HepG2 (cell line): ENCODE data around the gene PDHX. TPM values are rescaled to one million over a fixed set of nuclear protein-coding genes. Genes with fewer than 3 reads are reported as not detected.

Experiments
- ATAC-seq: fragments of 200-7000 bp; cut with Tn5 transposase; 3 replicates; pipeline ENCODE4 v1.9.1; 2020; ENCODE audit warnings: mild to moderate bottlenecking, moderate library complexity
- BruUV-seq: library from RNA; stranded (reverse); fragments of 400-500 nt; replicated peaks from 2 replicates; lab custom pipeline; 2021; lab: Mats Ljungman, UMichigan
- CTCF ChIA-PET: fragments of 300-600 bp; formaldehyde crosslinking; extraction: SDS; loops from one replicate; lab custom pipeline; 2021; ENCODE audit warnings: low total read pairs, inconsistent platforms, low intra/inter-chr PET ratio; lab: Yijun Ruan, JAX
- POLR2A ChIA-PET: fragments of 350-600 bp; sonication (Branson Sonifier 250); formaldehyde crosslinking; loops from one replicate; lab custom pipeline; 2020; ENCODE audit warnings: antibody characterized with exemption, inconsistent platforms; lab: Yijun Ruan, JAX
- DNase-seq: peaks from one replicate; pipeline ENCODE4 v3.0.0-alpha.2; 2015; ENCODE audit warnings: low spot score
- FAIRE-seq: peaks from 3 replicates; lab custom pipeline; 2011; peaks lifted over from hg19 to GRCh38; lab: Jason Lieb, UNC
- H2AFZ ChIP-seq: one replicate; pipeline ENCODE4 v1.6.1; 2011; ENCODE audit warnings: low read length, inconsistent platforms
- H3K27ac ChIP-seq: fragments of 300-600 bp; 3 replicates; pipeline ENCODE4 v1.8.0; 2011; ENCODE audit warnings: mixed run types, mild to moderate bottlenecking, mixed read lengths, low read length, inconsistent platforms; ENCODE audit not compliant: insufficient read depth; ENCODE audit errors: extremely low read length
- H3K27me3 ChIP-seq, 2 experiments: fragments of 200-600 bp in 1 of 2; 2 replicates in 1 of 2; 3 replicates in 1 of 2; pipeline versions ENCODE4 v1.6.0 to v1.8.0; 2011; ENCODE audit warnings: low read length in 2 of 2, mild to moderate bottlenecking in 2 of 2, moderate library complexity in 2 of 2, inconsistent platforms in 1 of 2; ENCODE audit not compliant: insufficient read depth in 2 of 2, control insufficient read depth in 1 of 2
- H3K36me3 ChIP-seq, 2 experiments: fragments of 200-600 bp in 1 of 2; replicated peaks in 1 of 2; 2 replicates in 1 of 2; 3 replicates in 1 of 2; pipeline versions ENCODE4 v1.5.1 to v1.8.0; 2011; ENCODE audit warnings: low read length in 2 of 2, inconsistent platforms in 1 of 2; ENCODE audit not compliant: insufficient read depth in 2 of 2, control insufficient read depth in 1 of 2
- H3K4me1 ChIP-seq: 2 replicates; pipeline ENCODE4 v1.5.1; 2012; ENCODE audit warnings: low read length, inconsistent platforms; ENCODE audit not compliant: insufficient read depth
- H3K4me2 ChIP-seq: 2 replicates; pipeline ENCODE4 v1.6.0; 2011; ENCODE audit warnings: low read depth, low read length, inconsistent platforms
- H3K4me3 ChIP-seq, 3 experiments: fragments of 200-600 bp in 1 of 3; sonication (generic), shearing (Covaris generic) in 1 of 3; replicated peaks in 1 of 3; 2 replicates each; pipeline ENCODE4 v1.5.1; 2011 to 2016; ENCODE audit warnings: low read length in 3 of 3, inconsistent platforms in 2 of 3, low read depth in 2 of 3, mild to moderate bottlenecking in 2 of 3, control low read depth in 1 of 3, mixed read lengths in 1 of 3; ENCODE audit not compliant: insufficient read depth in 1 of 3
- H3K79me2 ChIP-seq: one replicate; pipeline ENCODE4 v1.6.1; 2011; ENCODE audit warnings: low read length, inconsistent platforms; ENCODE audit not compliant: insufficient read depth
- H3K9ac ChIP-seq: 2 replicates; pipeline ENCODE4 v1.6.0; 2011; ENCODE audit warnings: mild to moderate bottlenecking, low read depth, low read length, inconsistent platforms; ENCODE audit not compliant: insufficient read depth
- H3K9me3 ChIP-seq: 2 replicates; pipeline ENCODE4 v1.5.1; 2012; ENCODE audit warnings: mild to moderate bottlenecking, low read length
- H4K20me1 ChIP-seq: 2 replicates; pipeline ENCODE4 v1.6.0; 2011; ENCODE audit warnings: inconsistent platforms, mild to moderate bottlenecking, low read length, moderate library complexity; ENCODE audit not compliant: insufficient read depth
- AHR ChIP-seq: IDR thresholded peaks from 2 replicates; pipeline ENCODE4 v1.6.1; 2018; ENCODE audit warnings: missing genetic modification reagents, missing compliant biosample characterization
- ARID2 ChIP-seq: sonication (generic); formaldehyde crosslinking; IDR thresholded peaks from 2 replicates; pipeline ENCODE4 v1.8.1; 2022; ENCODE audit warnings: mild to moderate bottlenecking, missing genetic modification reagents, borderline replicate concordance
- FLYWCH1 ChIP-seq: sonication (generic); formaldehyde crosslinking; IDR thresholded peaks from 2 replicates; pipeline ENCODE4 v1.8.1; 2023; ENCODE audit warnings: mild to moderate bottlenecking, missing genetic modification reagents
- ISL2 ChIP-seq: sonication (generic); formaldehyde crosslinking; IDR thresholded peaks from 2 replicates; pipeline ENCODE4 v1.5.0; 2020; ENCODE audit warnings: missing genetic modification reagents
- NR2C2 ChIP-seq: sonication (generic); formaldehyde crosslinking; IDR thresholded peaks from 2 replicates; pipeline ENCODE4 v1.4.0; 2020; ENCODE audit warnings: missing genetic modification reagents, mild to moderate bottlenecking, moderate library complexity, borderline replicate concordance
- TAF1 ChIP-seq: sonication (generic); formaldehyde crosslinking; IDR thresholded peaks from 2 replicates; pipeline ENCODE4 v1.4.0; 2020; ENCODE audit warnings: missing genetic modification reagents
- TRIM24 ChIP-seq: sonication (generic); formaldehyde crosslinking; IDR thresholded peaks from 2 replicates; pipeline ENCODE4 v1.8.0; 2022; ENCODE audit warnings: mild to moderate bottlenecking, missing genetic modification reagents
- ZNF24 ChIP-seq: fragments of 450-650 bp; IDR thresholded peaks from 2 replicates; pipeline ENCODE4 v1.6.1; 2017; ENCODE audit warnings: antibody characterized with exemption, mild to moderate bottlenecking
- ZNF333 ChIP-seq: sonication (generic); formaldehyde crosslinking; IDR thresholded peaks from 2 replicates; pipeline ENCODE4 v1.4.0; 2020; ENCODE audit warnings: mild to moderate bottlenecking, missing genetic modification reagents, borderline replicate concordance
- ZNF337 ChIP-seq: sonication (generic); formaldehyde crosslinking; IDR thresholded peaks from 2 replicates; pipeline ENCODE4 v1.5.1; 2020; ENCODE audit warnings: missing genetic modification reagents, low read depth, mild to moderate bottlenecking, borderline replicate concordance
- ZNF570 ChIP-seq: sonication (generic); formaldehyde crosslinking; IDR thresholded peaks from 2 replicates; pipeline ENCODE4 v1.4.0; 2020; ENCODE audit warnings: mild to moderate bottlenecking, missing genetic modification reagents, borderline replicate concordance
- WGBS: methylation state at CpG from one replicate; pipeline ENCODE4 v1.1.6; 2017; ENCODE audit warnings: low lambda C conversion rate; 5-methylcytosine and 5-hydroxymethylcytosine counted together
- in situ Hi-C: cut with HindIII; loops from 2 replicates; pipeline ENCODE4 v1.10.0; 2017; ENCODE audit warnings: low pct_unique_long_range_greater_than_20kb; ENCODE audit not compliant: extremely low pct_ligation_motif_present
- intact Hi-C: fragments of 100-400 bp; cut with micrococcal nuclease; formaldehyde crosslinking; loops from one replicate; pipeline ENCODE4 v1.10.0; 2022; ENCODE audit not compliant: unreplicated experiment
- polyA plus RNA-seq, 8 experiments: library from polyadenylated mRNA; depleted of rRNA in 3 of 8; stranded (reverse) in 7 of 8; unstranded in 1 of 8; fragments of >200 nt; fragmentation: Illumina TruSeq in 4 of 8; extraction: Trizol in 4 of 8; gene quantifications; 2 replicates each; pipeline versions ENCODE4 v1.2.1 to v1.2.3, GENCODE V29; 2011 to 2016; ENCODE audit warnings: low read depth in 4 of 8, missing spikeins in 1 of 8, mixed read lengths in 1 of 8; ENCODE audit not compliant: insufficient read depth in 1 of 8
- total RNA-seq, 5 experiments: library from RNA; depleted of rRNA; stranded (reverse); fragments of >200 nt; fragmentation: Illumina TruSeq; extraction: Trizol; gene quantifications; 2 replicates each; pipeline ENCODE4 v1.2.3, GENCODE V29; 2016; ENCODE audit warnings: low read depth in 1 of 5
- TF ChIP-seq, protein P1 (sequence below): sonication (generic); formaldehyde crosslinking; conservative IDR thresholded peaks from 2 replicates; pipeline ENCODE4 v1.8.0; 2022; ENCODE audit warnings: mild to moderate bottlenecking, moderate library complexity, missing genetic modification reagents
- TF ChIP-seq, protein P2 (sequence below): sonication (generic); formaldehyde crosslinking; IDR thresholded peaks from 2 replicates; pipeline ENCODE4 v1.8.1; 2023; ENCODE audit warnings: mild to moderate bottlenecking, moderate library complexity, missing genetic modification reagents
- TF ChIP-seq, protein P3 (sequence below): IDR thresholded peaks from 2 replicates; pipeline ENCODE4 v1.6.1; 2016; ENCODE audit warnings: missing compliant biosample characterization, missing genetic modification reagents, borderline replicate concordance

Gene PDHX
- total and polyA plus RNA-seq, 2 of the 13 experiments (the other 11 are each of a cell fraction or from before 2014, with no cell fraction given), result 41.0 to 73.8 TPM

DNA sequence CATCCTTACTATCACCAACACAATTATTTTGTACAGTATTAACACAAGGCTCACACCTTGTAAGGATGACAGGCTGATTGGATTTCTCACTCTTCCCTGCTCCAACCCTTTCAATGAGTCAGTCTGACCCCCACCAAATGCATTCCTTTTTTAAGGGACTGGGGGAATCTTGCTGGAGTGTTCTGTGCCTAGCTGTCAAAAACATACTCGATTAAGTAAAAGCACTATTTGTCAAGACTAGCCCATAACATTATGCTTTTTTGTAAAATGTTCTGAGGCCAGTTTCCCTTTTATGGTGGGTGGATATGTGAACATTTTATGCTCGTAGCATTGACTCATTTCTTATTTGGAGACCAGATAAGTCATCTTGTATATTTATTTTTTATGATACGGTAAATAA is 87.2 kb downstream of the PDHX start:
- Histone ChIP-seq H3K36me3 (no peaks in the 10 kb centered on the region), H2AFZ (no peak overlapping the region), H3K4me2 (no peak overlapping the region), H4K20me1 (no peaks in the 10 kb centered on the region), H3K4me3 (no peak overlapping the region), H3K9me3 (no peaks in the 10 kb centered on the region), H3K27me3 (no peaks in the 10 kb centered on the region), H3K27ac (no peak overlapping the region), H3K79me2 (no peaks in the 10 kb centered on the region), H3K9ac (no peak overlapping the region), H3K4me1 (no peaks in the 10 kb centered on the region)
- CTCF ChIA-PET, result no interaction called here
- TF ChIP-seq ISL2 (CRISPR knock-in tag), result no peak
- TF ChIP-seq, protein P1, sequence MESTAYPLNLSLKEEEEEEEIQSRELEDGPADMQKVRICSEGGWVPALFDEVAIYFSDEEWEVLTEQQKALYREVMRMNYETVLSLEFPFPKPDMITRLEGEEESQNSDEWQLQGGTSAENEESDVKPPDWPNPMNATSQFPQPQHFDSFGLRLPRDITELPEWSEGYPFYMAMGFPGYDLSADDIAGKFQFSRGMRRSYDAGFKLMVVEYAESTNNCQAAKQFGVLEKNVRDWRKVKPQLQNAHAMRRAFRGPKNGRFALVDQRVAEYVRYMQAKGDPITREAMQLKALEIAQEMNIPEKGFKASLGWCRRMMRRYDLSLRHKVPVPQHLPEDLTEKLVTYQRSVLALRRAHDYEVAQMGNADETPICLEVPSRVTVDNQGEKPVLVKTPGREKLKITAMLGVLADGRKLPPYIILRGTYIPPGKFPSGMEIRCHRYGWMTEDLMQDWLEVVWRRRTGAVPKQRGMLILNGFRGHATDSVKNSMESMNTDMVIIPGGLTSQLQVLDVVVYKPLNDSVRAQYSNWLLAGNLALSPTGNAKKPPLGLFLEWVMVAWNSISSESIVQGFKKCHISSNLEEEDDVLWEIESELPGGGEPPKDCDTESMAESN (CRISPR knock-in tag), result no peak
- no peak for TF ChIP-seq NR2C2 (CRISPR knock-in tag)
- no peak for TF ChIP-seq ZNF24
- TF ChIP-seq TRIM24 (CRISPR knock-in tag), result no peak
- TF ChIP-seq, protein P2, sequence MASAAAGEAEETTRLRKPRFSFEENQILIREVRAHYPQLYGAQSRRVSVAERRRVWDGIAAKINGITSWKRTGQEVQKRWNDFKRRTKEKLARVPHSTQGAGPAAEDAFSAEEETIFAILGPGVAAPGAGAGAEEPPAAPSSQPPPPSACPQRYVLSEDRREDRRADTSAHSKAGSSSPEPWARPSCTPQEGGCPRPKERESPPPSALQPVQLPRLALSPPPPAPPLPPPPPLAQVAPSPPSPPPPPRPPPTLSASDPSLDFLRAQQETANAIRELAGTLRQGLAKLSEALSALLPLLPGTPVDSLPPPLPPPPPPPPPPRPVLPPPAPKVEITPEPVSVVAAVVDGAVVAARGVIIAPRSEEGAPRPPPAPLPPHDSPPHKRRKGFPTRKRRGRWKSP (CRISPR knock-in tag), result no peak
- no peak for TF ChIP-seq TAF1
- TF ChIP-seq ZNF570 (CRISPR knock-in tag), result no peak
- no peak for TF ChIP-seq FLYWCH1 (CRISPR knock-in tag)
- no peak for TF ChIP-seq ZNF333
- TF ChIP-seq, protein P3, sequence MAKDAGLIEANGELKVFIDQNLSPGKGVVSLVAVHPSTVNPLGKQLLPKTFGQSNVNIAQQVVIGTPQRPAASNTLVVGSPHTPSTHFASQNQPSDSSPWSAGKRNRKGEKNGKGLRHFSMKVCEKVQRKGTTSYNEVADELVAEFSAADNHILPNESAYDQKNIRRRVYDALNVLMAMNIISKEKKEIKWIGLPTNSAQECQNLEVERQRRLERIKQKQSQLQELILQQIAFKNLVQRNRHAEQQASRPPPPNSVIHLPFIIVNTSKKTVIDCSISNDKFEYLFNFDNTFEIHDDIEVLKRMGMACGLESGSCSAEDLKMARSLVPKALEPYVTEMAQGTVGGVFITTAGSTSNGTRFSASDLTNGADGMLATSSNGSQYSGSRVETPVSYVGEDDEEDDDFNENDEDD, result no peak
- TF ChIP-seq ZNF337, result no peak
- no peak for TF ChIP-seq ARID2 (CRISPR knock-in tag)
- no peak for TF ChIP-seq AHR (CRISPR knock-in tag)
- in situ Hi-C loops (no loop called here), intact Hi-C loops (no loop called here)
- DNase-seq (no peak), FAIRE-seq (no peak), ATAC-seq (no peak)
- POLR2A ChIA-PET, result no interaction called here
- BruUV-seq, result no TSS peak
- WGBS, result 95% methylated on average over 3 of the region's 3 CpGs
